AG10803 (cell line): ENCODE data around the gene ZNF891.

ENCODE experiments used
- DNase-seq: peaks from one replicate; pipeline ENCODE4 v3.0.0; 2010; ENCODE audit warnings: low read depth
- H3K4me3 ChIP-seq: 2 replicates; pipeline ENCODE4 v1.5.1; 2011; ENCODE audit warnings: mild to moderate bottlenecking, low read length, control low read depth
- CTCF ChIP-seq: conservative IDR thresholded peaks from 2 replicates; pipeline ENCODE4 v1.5.1; 2011; ENCODE audit warnings: mild to moderate bottlenecking, low read length, control low read depth, inconsistent platforms

ZNF891 gene

GRCh38 chr12:133105620-133106019 is 24.5 kb downstream of the ZNF891 start:
- no peak for TF ChIP-seq CTCF
- H3K4me3 ChIP-seq, result no peak overlapping the region
- DNase-seq, result no peak

GRCh38 chr12:133083345-133083744 is 46.7 kb downstream of the ZNF891 start:
- no peak for TF ChIP-seq CTCF
- DNase-seq, result no peak
- no peak overlapping the region for H3K4me3 ChIP-seq

DNA sequence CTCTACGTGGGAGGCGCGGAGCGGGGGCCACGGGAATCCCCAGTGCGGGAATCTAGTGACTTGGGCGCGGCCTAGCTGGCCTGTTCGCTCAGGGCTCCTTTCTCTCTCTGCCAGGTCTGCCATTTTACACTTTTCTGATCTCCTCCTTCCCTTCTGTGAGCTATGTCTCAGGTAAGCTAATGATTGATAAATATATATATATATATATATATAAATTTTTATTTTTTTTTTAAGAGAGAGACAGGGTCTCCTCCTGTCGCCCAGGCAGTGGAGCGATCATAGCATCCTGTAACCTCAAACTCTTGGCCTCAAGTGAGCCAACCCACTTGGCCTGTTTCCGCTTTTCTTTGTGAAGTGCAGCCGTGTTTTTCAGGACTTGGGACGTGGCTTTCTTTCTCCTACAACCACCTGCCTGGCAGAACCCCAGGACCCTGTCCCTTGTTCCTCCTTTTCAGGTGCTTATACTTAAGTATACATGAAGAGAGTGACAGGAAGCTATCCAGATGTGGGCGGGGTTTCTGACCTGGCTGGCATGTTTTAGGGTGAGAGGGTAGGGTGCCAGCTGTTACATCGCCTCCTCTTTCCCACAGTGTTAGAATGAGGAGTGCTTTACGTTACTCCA is 48.8 kb downstream of the ZNF891 start:
- H3K4me3 ChIP-seq, result peak overlapping the region; percentile 93
- DNase-seq, result no peak
- TF ChIP-seq CTCF, result no peak

DNA sequence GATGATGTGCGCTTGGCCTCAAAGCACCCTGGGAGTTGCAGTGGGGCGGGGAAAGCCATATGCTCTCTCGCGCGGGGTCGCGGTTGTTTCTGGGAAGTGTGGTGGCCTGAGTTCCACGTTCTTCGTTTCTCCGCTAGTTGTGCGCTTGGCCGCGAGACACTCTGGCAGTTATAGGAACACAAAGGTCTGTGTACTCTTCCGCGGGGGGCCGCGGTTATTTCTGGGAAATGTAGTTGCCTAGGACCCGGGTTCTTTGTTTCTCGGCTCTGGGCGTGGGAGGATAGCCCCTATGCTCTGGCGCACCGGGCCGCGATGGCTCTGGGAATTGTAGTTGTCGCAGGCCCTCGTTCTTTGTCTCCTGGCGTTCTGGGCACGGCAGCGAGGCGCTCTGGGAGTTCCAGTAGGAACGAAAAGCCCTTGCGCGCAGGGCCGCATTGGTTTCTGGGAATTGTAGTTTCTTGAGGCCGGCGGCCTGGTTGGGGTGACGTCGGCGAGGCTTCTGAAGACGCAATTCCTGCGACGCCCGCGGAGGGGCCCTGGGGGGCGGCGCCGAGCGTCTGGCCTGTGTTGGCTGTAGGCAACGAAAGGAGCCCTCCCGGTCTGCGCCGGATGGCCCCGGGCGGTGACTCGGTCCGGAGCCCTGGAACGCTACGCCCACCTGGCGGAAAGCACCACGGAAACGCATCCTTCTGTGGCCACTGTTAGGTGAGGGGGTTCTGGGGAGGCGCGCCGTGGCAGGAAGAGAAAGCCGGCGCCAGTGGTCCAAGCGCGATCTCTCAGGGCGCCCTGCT is 49.5 kb downstream of the ZNF891 start, which contains the start of gene ZNF140:
Gene ZNF140, plus strand, starts transcription at position 556 of the 791 bp plus-strand sequence. CDS start 398 bp downstream, outside the sequence.
- H3K4me3 ChIP-seq, result peak within 1 kb of the TSS; percentile 93
- DNase-seq, result peak; percentile 97
- peak; percentile 19; the same call in 1 of the 2 replicates for TF ChIP-seq CTCF

- peak overlapping the region; percentile 93 for H3K4me3 ChIP-seq
- DNase-seq, result peak; percentile 99
- TF ChIP-seq CTCF, result no peak
Observed at GRCh38 chr12:133080026-133080367, 50.1 kb downstream of the ZNF891 start.

GRCh38 chr12:133073836-133074235 is 56.2 kb downstream of the ZNF891 start:
- TF ChIP-seq CTCF, result no peak
- no peak for DNase-seq

DNA sequence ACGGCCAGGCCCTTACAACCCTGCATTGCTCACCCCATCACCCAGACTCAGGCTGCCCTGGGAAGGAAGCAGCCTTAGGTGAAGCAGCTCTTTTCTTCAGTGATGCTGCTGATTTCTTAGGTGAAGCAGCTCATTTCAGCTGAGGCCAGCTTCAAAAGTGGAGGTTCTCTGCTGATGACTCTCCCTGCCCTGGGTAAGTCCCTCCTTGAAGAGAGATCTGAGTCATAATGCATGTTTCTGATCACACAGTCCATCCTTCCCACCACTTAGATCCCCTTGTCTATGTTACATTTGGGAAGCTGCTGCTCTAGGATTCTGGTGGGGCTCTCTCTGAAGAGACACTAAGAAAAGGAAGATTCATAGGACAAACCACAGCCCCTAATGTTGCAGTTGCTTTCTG is 66.5 kb downstream of the ZNF891 start:
- H3K4me3 ChIP-seq, result no peak overlapping the region
- no peak for TF ChIP-seq CTCF
- no peak for DNase-seq

More at GRCh38 chr12:133073836-133074235, 56.2 kb downstream of the ZNF891 start:
- H3K4me3 ChIP-seq, result no peak overlapping the region
